ENCODE results near the gene IFT122. TPM values are rescaled to one million over a fixed set of nuclear protein-coding genes. Genes with fewer than 3 reads are reported as not detected.
"Not testable (repeated sequence)": the region's sequence is repeated elsewhere in the genome, so short reads cannot be mapped to it uniquely, and the experiment has no call there.

The IFT122 gene
- total RNA-seq, 1 donor from 2014 or later, result 41.6 TPM

- Mint-ChIP-seq H3K9me3 (no peaks in the 10 kb centered on the region), H3K27ac (no peak overlapping the region), H3K36me3 (peaks cover 8% of the 10 kb centered on the region), H3K4me1 (ENCODE audit: unreplicated experiment) (peaks cover 55% of the 10 kb centered on the region), H3K27me3 (no peaks in the 10 kb centered on the region), H3K4me3 (no peak overlapping the region)
- DNase-seq (ENCODE audit: extremely low spot score, unreplicated experiment), result no peak
- peak; percentile 37 for TF ChIP-seq CTCF (conservative IDR thresholded peaks at IDR 0.05)
These were observed 42.7 kb downstream of the IFT122 start for GRCh38 chr3:129482721-129483120.

GRCh38 chr3:129483870-129484269, 43.8 kb downstream of the IFT122 start:
- Mint-ChIP-seq H3K4me3 (no peak overlapping the region), H3K9me3 (no peaks in the 10 kb centered on the region), H3K36me3 (peaks cover 5% of the 10 kb centered on the region), H3K4me1 (ENCODE audit: unreplicated experiment) (peaks cover 56% of the 10 kb centered on the region), H3K27ac (no peak overlapping the region), H3K27me3 (no peaks in the 10 kb centered on the region)
- DNase-seq (ENCODE audit: extremely low spot score, unreplicated experiment), result no peak
- TF ChIP-seq CTCF (conservative IDR thresholded peaks at IDR 0.05), result no peak

GRCh38 chr3:129485146-129485545, 45.1 kb downstream of the IFT122 start:
- DNase-seq (ENCODE audit: extremely low spot score, unreplicated experiment); H3K36me3 Mint-ChIP-seq; H3K9me3 Mint-ChIP-seq; H3K27me3 Mint-ChIP-seq; H3K4me3 Mint-ChIP-seq: not testable (repeated sequence)
- peak overlapping the region; percentile 56 for H3K27ac Mint-ChIP-seq
- peaks cover 56% of the 10 kb centered on the region for H3K4me1 Mint-ChIP-seq (ENCODE audit: unreplicated experiment)

- Mint-ChIP-seq H3K36me3 (peaks cover 9% of the 10 kb centered on the region), H3K9me3 (no peaks in the 10 kb centered on the region), H3K27me3 (no peaks in the 10 kb centered on the region), H3K4me3 (peak overlapping the region; percentile 71), H3K27ac (peak overlapping the region; percentile 56), H3K4me1 (ENCODE audit: unreplicated experiment) (peaks cover 64% of the 10 kb centered on the region)
- DNase-seq (ENCODE audit: extremely low spot score, unreplicated experiment), result no peak
- no peak for TF ChIP-seq CTCF (conservative IDR thresholded peaks at IDR 0.05)
These were observed 46.0 kb downstream of the IFT122 start for GRCh38 chr3:129485721-129486663.

GRCh38 chr3:129486664-129487035, 46.6 kb downstream of the IFT122 start:
- DNase-seq (ENCODE audit: extremely low spot score, unreplicated experiment), result no peak
- peak overlapping the region; percentile 25 for H3K4me3 Mint-ChIP-seq
- peaks cover 9% of the 10 kb centered on the region for H3K36me3 Mint-ChIP-seq
- H3K27me3 Mint-ChIP-seq, result no peaks in the 10 kb centered on the region
- H3K27ac Mint-ChIP-seq, result peak overlapping the region; percentile 56
- peaks cover 58% of the 10 kb centered on the region for H3K4me1 Mint-ChIP-seq (ENCODE audit: unreplicated experiment)
- no peaks in the 10 kb centered on the region for H3K9me3 Mint-ChIP-seq
- TF ChIP-seq CTCF (conservative IDR thresholded peaks at IDR 0.05), result no peak

GRCh38 chr3:129487183-129487867, 47.3 kb downstream of the IFT122 start:
- Mint-ChIP-seq H3K4me1 (ENCODE audit: unreplicated experiment) (peaks cover 52% of the 10 kb centered on the region), H3K9me3 (no peaks in the 10 kb centered on the region), H3K4me3 (no peak overlapping the region), H3K27me3 (no peaks in the 10 kb centered on the region), H3K27ac (peak overlapping the region; percentile 56), H3K36me3 (peaks cover 13% of the 10 kb centered on the region)
- no peak for DNase-seq (ENCODE audit: extremely low spot score, unreplicated experiment)
- no peak for TF ChIP-seq CTCF (conservative IDR thresholded peaks at IDR 0.05)

- H3K27ac Mint-ChIP-seq; H3K4me3 Mint-ChIP-seq; DNase-seq (ENCODE audit: extremely low spot score, unreplicated experiment); H3K9me3 Mint-ChIP-seq; H3K27me3 Mint-ChIP-seq: not testable (repeated sequence)
- Mint-ChIP-seq H3K4me1 (ENCODE audit: unreplicated experiment) (peaks cover 50% of the 10 kb centered on the region), H3K36me3 (peaks cover 13% of the 10 kb centered on the region)
These were observed 47.9 kb downstream of the IFT122 start for GRCh38 chr3:129487868-129488335.

GRCh38 chr3:129489258-129489657, 49.2 kb downstream of the IFT122 start:
- H3K4me1 Mint-ChIP-seq (ENCODE audit: unreplicated experiment), result peaks cover 41% of the 10 kb centered on the region
- H3K36me3 Mint-ChIP-seq, result peaks cover 20% of the 10 kb centered on the region
- not testable (repeated sequence) for DNase-seq (ENCODE audit: extremely low spot score, unreplicated experiment); H3K4me3 Mint-ChIP-seq; H3K27me3 Mint-ChIP-seq; H3K9me3 Mint-ChIP-seq; H3K27ac Mint-ChIP-seq

All from type B pancreatic cell (in vitro differentiated cells).